ENCODE measurements around the gene SLC2A9. TPM values are rescaled to one million over a fixed set of nuclear protein-coding genes. Genes with fewer than 3 reads are reported as not detected.

The SLC2A9 gene
- total and polyA plus RNA-seq, 2 of the 8 experiments (the other 6 are each of a cell fraction or from before 2014, with no cell fraction given), result 0.20 to 0.26 TPM

DNA sequence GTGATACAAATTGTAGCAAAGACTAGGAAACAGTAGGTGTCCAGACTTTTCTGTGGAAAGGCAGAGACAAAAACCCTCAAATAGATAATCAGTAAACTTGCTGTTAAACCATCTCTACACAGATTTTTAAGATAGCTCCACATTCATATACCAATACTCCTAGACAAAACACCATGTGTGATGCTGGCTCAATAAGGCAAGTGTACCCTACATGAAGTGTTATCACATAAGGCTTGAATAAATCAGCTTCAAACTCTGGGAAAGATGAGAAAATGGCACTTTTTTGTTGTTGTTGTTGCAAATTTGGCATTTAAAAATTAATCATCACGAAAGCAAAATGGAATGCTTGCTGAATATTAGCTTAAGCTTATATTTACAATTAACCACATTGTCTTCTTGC is 194.7 kb downstream of the SLC2A9 start:
- Histone ChIP-seq H3K4me3 (ENCODE audit: extremely low read depth in 1 of 4, insufficient read depth in 2 of 4, low read depth in 3 of 4, low read length in 4 of 4) (no peak overlapping the region), H4K91ac (replicated peaks; ENCODE audit: insufficient read length, low read length) (no peak overlapping the region), H2BK20ac (ENCODE audit: low read length) (no peak overlapping the region), H3K9ac (replicated peaks in 1 of 4; ENCODE audit: extremely low read depth in 1 of 4, low read depth in 3 of 4, low read length in 3 of 4) (no peak overlapping the region), H2BK12ac (ENCODE audit: low read depth, low read length) (no peak overlapping the region), H2BK120ac (replicated peaks; ENCODE audit: low read depth, low read length) (no peak overlapping the region), H4K5ac (ENCODE audit: insufficient read length, low read depth, low read length) (no peak overlapping the region), H3K9me3 (ENCODE audit: insufficient read depth in 2 of 2, low read depth in 1 of 2, low read length in 1 of 2) (no peaks in the 10 kb centered on the region), H3K4me2 (ENCODE audit: insufficient read depth in 1 of 2, low read depth in 2 of 2, low read length in 2 of 2) (no peak overlapping the region), H3K56ac (replicated peaks; ENCODE audit: insufficient read length, low read depth, low read length) (no peak overlapping the region), H3K79me1 (ENCODE audit: low read depth, low read length) (no peaks in the 10 kb centered on the region), H2BK15ac (ENCODE audit: low read length) (no peak overlapping the region), H4K8ac (ENCODE audit: extremely low read depth, insufficient read depth, low read length) (no peak overlapping the region), H4K20me1 (replicated peaks in 1 of 2; ENCODE audit: control insufficient read depth in 1 of 2, insufficient read depth in 2 of 2, low read length in 2 of 2) (no peaks in the 10 kb centered on the region), H3K27ac (ENCODE audit: low read depth, low read length) (no peak overlapping the region), H3K23me2 (ENCODE audit: low read depth, low read length) (no peaks in the 10 kb centered on the region), H3K4me1 (replicated peaks in 1 of 4; ENCODE audit: control insufficient read depth in 3 of 4, insufficient read depth in 4 of 4, low read length in 3 of 4) (no peaks in the 10 kb centered on the region), H2AFZ (ENCODE audit: low read length) (no peak overlapping the region), H3K4ac (replicated peaks; ENCODE audit: insufficient read length, low read depth, low read length) (no peak overlapping the region), H3K27me3 (replicated peaks in 1 of 4; ENCODE audit: control insufficient read depth in 3 of 4, extremely low read depth in 1 of 4, insufficient read depth in 3 of 4, low read length in 3 of 4) (no peaks in the 10 kb centered on the region; a peak in 1 of 7 replicates), H3K18ac (ENCODE audit: extremely low read depth, low read length) (no peak overlapping the region), H2BK5ac (ENCODE audit: low read depth, low read length) (no peak overlapping the region), H3K36me3 (ENCODE audit: control insufficient read depth in 2 of 4, insufficient read depth in 4 of 4, low read length in 3 of 4) (no peaks in the 10 kb centered on the region), H3K79me2 (ENCODE audit: control insufficient read depth in 1 of 2, insufficient read depth in 2 of 2, low read length in 2 of 2) (no peaks in the 10 kb centered on the region), H3K23ac (ENCODE audit: insufficient read length) (no peak overlapping the region), H2AK5ac (ENCODE audit: low read depth, low read length) (no peak overlapping the region), H3K14ac (ENCODE audit: insufficient read length) (no peak overlapping the region)
- DNase-seq (ENCODE audit: low read depth in 1 of 2, low spot score in 2 of 2) (no peak), FAIRE-seq (no peak)
- 89% methylated on average over 1 of the region's 1 CpG; no CpG with 5 or more reads in 1 of the 2 experiments for WGBS, 2 experiments (ENCODE audit: extremely low coverage in 1 of 2, insufficient coverage in 1 of 2, insufficient read length in 1 of 2, insufficient replicate concordance in 2 of 2, low coverage in 1 of 2, low lambda C conversion rate in 2 of 2, missing lambda C conversion rate in 1 of 2)
- CTCF ChIA-PET (ENCODE audit: partially characterized antibody), result interaction anchor here (1.0 to 2.3 kb wide), 4 partner anchors 46 to 187 kb away, joined by 3 to 6 read pairs (median 4); no protein-coding TSS in a partner anchor
- POLR2A ChIA-PET (ENCODE audit: partially characterized antibody), result no interaction called here
- TF ChIP-seq TAF1 (IDR thresholded peaks at IDR 0.05; ENCODE audit: low read depth, low read length) (no peak), KDM4A (IDR thresholded peaks at IDR 0.05; ENCODE audit: low read depth, low read length, severe bottlenecking) (no peak), YY1 (IDR thresholded peaks at IDR 0.05; ENCODE audit: low read depth, low read length) (no peak), CEBPB (IDR thresholded peaks at IDR 0.05; ENCODE audit: low read depth, low read length) (no peak), BRCA1 (IDR thresholded peaks at IDR 0.05; ENCODE audit: low read depth, low read length) (no peak), HDAC2 (IDR thresholded peaks at IDR 0.05; ENCODE audit: borderline replicate concordance in 1 of 2, low read depth in 2 of 2, low read length in 2 of 2) (no peak), RFX5 (IDR thresholded peaks at IDR 0.05; ENCODE audit: borderline replicate concordance, low read depth, low read length) (no peak), POLR2AphosphoS5 (IDR thresholded peaks at IDR 0.05; ENCODE audit: low read depth, low read length) (no peak), NANOG (IDR thresholded peaks at IDR 0.05; ENCODE audit: insufficient read depth, low read depth, low read length, poor library complexity, severe bottlenecking) (no peak), CHD1 (IDR thresholded peaks at IDR 0.05; ENCODE audit: low read depth, low read length) (no peak), SP4 (IDR thresholded peaks at IDR 0.05; ENCODE audit: low read length) (no peak), GABPA (IDR thresholded peaks at IDR 0.05; ENCODE audit: borderline replicate concordance, insufficient read depth, low read length) (no peak), E2F6 (IDR thresholded peaks at IDR 0.05) (no peak), MAX (IDR thresholded peaks at IDR 0.05) (no peak)
